Endothelial cell of umbilical vein (primary cell): Measurements from ENCODE around the gene VIM. TPM values are rescaled to one million over a fixed set of nuclear protein-coding genes. Genes with fewer than 3 reads are reported as not detected.

Experiments
- BruUV-seq: library from RNA; stranded (reverse); fragments of 400-500 nt; replicated peaks from 2 replicates; lab custom pipeline; 2021; lab: Mats Ljungman, UMichigan
- CTCF ChIA-PET: fragments of 300-600, 350-600 bp; sonication (Branson Sonifier 250); formaldehyde crosslinking; loops from one replicate; lab custom pipeline; 2021; ENCODE audit warnings: antibody characterized with exemption, inconsistent platforms; lab: Charles Lee
- POLR2A ChIA-PET: fragments of 300-600, 350-600 bp; sonication (Branson Sonifier 250); formaldehyde crosslinking; loops from one replicate; lab custom pipeline; 2021; ENCODE audit warnings: antibody characterized with exemption, inconsistent platforms; lab: Charles Lee
- DNase-seq: peaks from one replicate; pipeline ENCODE4 v3.0.0-alpha.2; 2011; ENCODE audit warnings: low read depth, low spot score
- FAIRE-seq: peaks from 2 replicates; lab custom pipeline; 2011; peaks lifted over from hg19 to GRCh38; lab: Jason Lieb, UNC
- H2AFZ ChIP-seq: 2 replicates; pipeline ENCODE4 v1.6.0; 2012; ENCODE audit warnings: low read depth, low read length, control low read depth, inconsistent platforms
- H3K27ac ChIP-seq: 2 replicates; pipeline ENCODE4 v1.5.1; 2011; ENCODE audit warnings: low read depth, mild to moderate bottlenecking, control low read depth, low read length, moderate library complexity; ENCODE audit not compliant: insufficient read depth
- H3K27me3 ChIP-seq, 2 experiments: 2 replicates each; pipeline versions ENCODE4 v1.6.0 to v1.6.1; 2011; ENCODE audit warnings: low read length in 2 of 2, mixed read lengths in 1 of 2; ENCODE audit not compliant: control insufficient read depth in 2 of 2, insufficient read depth in 2 of 2
- H3K36me3 ChIP-seq, 2 experiments: 2 replicates in 1 of 2; 3 replicates in 1 of 2; pipeline ENCODE4 v1.5.1; 2011; ENCODE audit warnings: low read length in 2 of 2, mild to moderate bottlenecking in 1 of 2, moderate library complexity in 1 of 2; ENCODE audit not compliant: control insufficient read depth in 2 of 2, insufficient read depth in 2 of 2; ENCODE audit errors: extremely low read depth in 1 of 2
- H3K4me1 ChIP-seq: 3 replicates; pipeline ENCODE4 v1.5.1; 2011; ENCODE audit warnings: mild to moderate bottlenecking, low read length; ENCODE audit not compliant: control insufficient read depth, insufficient read depth; ENCODE audit errors: extremely low read depth
- H3K4me2 ChIP-seq: 2 replicates; pipeline ENCODE4 v1.6.1; 2011; ENCODE audit warnings: low read length, control low read depth, mixed read lengths; ENCODE audit not compliant: insufficient read depth
- H3K4me3 ChIP-seq, 3 experiments: fragments of 200-600 bp in 1 of 3; sonication (generic), shearing (Covaris generic) in 1 of 3; replicated peaks in 1 of 3; 2 replicates each; pipeline ENCODE4 v1.5.1; 2011 to 2016; ENCODE audit warnings: control low read depth in 3 of 3, low read length in 3 of 3, mild to moderate bottlenecking in 2 of 3, inconsistent platforms in 1 of 3, low read depth in 1 of 3, moderate library complexity in 1 of 3; ENCODE audit not compliant: insufficient read depth in 1 of 3
- H3K79me2 ChIP-seq: 2 replicates; pipeline ENCODE4 v1.6.0; 2012; ENCODE audit warnings: low read length, inconsistent platforms; ENCODE audit not compliant: control insufficient read depth, insufficient read depth
- H3K9ac ChIP-seq: replicated peaks from 2 replicates; pipeline ENCODE3; 2011; ENCODE audit warnings: low read length, control low read depth; ENCODE audit not compliant: insufficient read depth; ENCODE audit errors: extremely low read depth
- H3K9me1 ChIP-seq: replicated peaks from 3 replicates; pipeline ENCODE4 v1.6.0; 2011; ENCODE audit warnings: mild to moderate bottlenecking, low read length; ENCODE audit not compliant: control insufficient read depth, insufficient read depth; ENCODE audit errors: extremely low read depth
- H3K9me3 ChIP-seq: replicated peaks from 2 replicates; pipeline ENCODE4 v1.5.1; 2012; ENCODE audit warnings: low read length, inconsistent platforms; ENCODE audit not compliant: control insufficient read depth, insufficient read depth
- H4K20me1 ChIP-seq: replicated peaks from 2 replicates; pipeline ENCODE3; 2011; ENCODE audit warnings: mild to moderate bottlenecking, low read length; ENCODE audit not compliant: control insufficient read depth, insufficient read depth; ENCODE audit errors: extremely low read depth
- CTCF ChIP-seq, 2 donors: IDR thresholded peaks; 1 replicate in 1 of 2; 2 replicates in 1 of 2; pipeline ENCODE4 v1.5.1; 2011; ENCODE audit warnings: low read length in 2 of 2, mild to moderate bottlenecking in 2 of 2, moderate library complexity in 2 of 2, control low read depth in 1 of 2, inconsistent platforms in 1 of 2, low read depth in 1 of 2; ENCODE audit not compliant: insufficient read depth in 1 of 2; ENCODE audit errors: extremely low read depth in 1 of 2
- EZH2 ChIP-seq: IDR thresholded peaks from 2 replicates; pipeline ENCODE4 v1.6.1; 2012; ENCODE audit warnings: borderline replicate concordance, low read depth, mild to moderate bottlenecking, moderate library complexity, low read length, inconsistent platforms; ENCODE audit not compliant: severe bottlenecking
- FOS ChIP-seq: IDR thresholded peaks from 2 replicates; pipeline ENCODE4 v1.6.1; 2011; ENCODE audit warnings: mild to moderate bottlenecking, low read length, moderate library complexity, borderline replicate concordance; ENCODE audit not compliant: insufficient read depth
- GATA2 ChIP-seq: IDR thresholded peaks from 2 replicates; pipeline ENCODE4 v1.7.0; 2011; ENCODE audit warnings: low read depth, mild to moderate bottlenecking, moderate library complexity, mixed read lengths, low read length; ENCODE audit not compliant: insufficient read length, insufficient read depth
- JUN ChIP-seq: IDR thresholded peaks from 2 replicates; pipeline ENCODE4 v1.6.1; 2011; ENCODE audit warnings: borderline replicate concordance, low read depth; ENCODE audit not compliant: insufficient read length, insufficient read depth
- MYC ChIP-seq: IDR thresholded peaks from one replicate; pipeline ENCODE4 v1.6.1; 2011; ENCODE audit warnings: mild to moderate bottlenecking, low read depth, low read length
- POLR2A ChIP-seq: IDR thresholded peaks from 2 replicates; pipeline ENCODE4 v1.6.1; 2012; ENCODE audit warnings: low read depth, mild to moderate bottlenecking, control low read depth, low read length
- POLR2AphosphoS5 ChIP-seq: IDR thresholded peaks from 2 replicates; pipeline ENCODE4 v1.6.1; 2012; ENCODE audit warnings: low read depth, mild to moderate bottlenecking, control low read depth, low read length, moderate library complexity; ENCODE audit not compliant: insufficient read depth
- dilution Hi-C: fragments of 300-500 bp; cut with MboI; formaldehyde crosslinking; loops from one replicate; pipeline ENCODE4 v1.15.0; 2019; ENCODE audit warnings: low sequenced_read_pairs; ENCODE audit not compliant: extremely low pct_ligation_motif_present
- intact Hi-C: fragments of 100-400 bp; cut with micrococcal nuclease; formaldehyde crosslinking; loops from one replicate; pipeline ENCODE4 v1.10.0; 2022
- polyA plus RNA-seq, 4 experiments: library from polyadenylated mRNA; depleted of rRNA in 3 of 4; stranded (reverse) in 3 of 4; unstranded in 1 of 4; fragments of >200 nt; gene quantifications; 2 replicates each; pipeline versions ENCODE4 v1.2.1 to v1.2.3, GENCODE V29; 2011 to 2012; ENCODE audit warnings: missing spikeins in 1 of 4
- total RNA-seq: library from RNA; stranded (reverse); gene quantifications from 2 replicates; pipeline ENCODE4 v1.2.3, GENCODE V29; 2021
- TF ChIP-seq, protein P1 (sequence below): IDR thresholded peaks from 2 replicates; pipeline ENCODE4 v1.6.1; 2011; ENCODE audit not compliant: insufficient read depth, insufficient read length

The VIM gene
- total and polyA plus RNA-seq, 2 donors (not counting 3 experiments of a cell fraction or from before 2014, with no cell fraction given) = 5,699 to 5,781 TPM

DNA sequence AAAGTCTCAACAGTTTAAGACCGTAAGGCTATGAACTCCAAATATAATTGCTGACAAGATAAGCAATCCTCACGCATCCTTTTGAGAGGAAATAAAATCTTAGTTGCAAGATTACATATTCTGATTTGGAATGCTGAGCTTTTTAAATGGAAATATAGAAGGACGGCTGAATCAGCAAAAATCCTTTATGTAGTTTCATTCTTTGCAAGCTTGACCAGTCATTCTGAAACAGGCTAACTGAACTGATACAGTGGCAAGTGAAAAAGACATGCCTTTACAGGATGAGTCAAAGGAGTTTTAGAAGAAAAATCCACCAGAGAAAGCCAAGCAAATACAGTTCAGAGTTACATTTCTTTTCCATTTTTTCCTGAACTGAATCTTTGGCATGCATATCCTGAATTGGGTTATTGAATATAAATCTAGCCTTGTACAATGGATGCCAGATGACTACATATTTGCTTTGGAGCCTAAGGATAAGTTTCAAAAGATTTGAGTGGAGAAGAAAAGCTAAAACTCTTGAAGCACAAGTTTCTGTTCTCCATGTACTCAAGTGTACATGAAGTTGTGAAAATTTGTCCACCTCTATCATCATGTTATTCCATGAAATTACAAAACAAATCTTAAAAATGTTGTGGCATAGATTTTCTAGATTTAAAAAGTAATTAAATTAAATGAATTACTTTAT, 4.4 kb downstream of the VIM start:
- no peaks in the 10 kb centered on the region for H3K9me1 ChIP-seq
- POLR2A ChIA-PET = interaction anchor here (0.6 to 1.6 kb wide), 5 partner anchors 125 to 266 kb away, joined by 3 read pairs; no protein-coding TSS in a partner anchor
- H3K4me3 ChIP-seq = peak overlapping the region; percentile 81 to 99 (median 87)
- dilution Hi-C loops = no loop called here
- no peaks in the 10 kb centered on the region for H3K27me3 ChIP-seq
- intact Hi-C loops = no loop called here
- no TSS peak for BruUV-seq
- peak overlapping the region; percentile 97 for H3K4me2 ChIP-seq
- TF ChIP-seq POLR2AphosphoS5 (peak; percentile 9), FOS (no peak)
- H3K4me1 ChIP-seq = peaks cover 42% of the 10 kb centered on the region
- H3K9ac ChIP-seq = peak overlapping the region; percentile 89
- CTCF ChIA-PET = interaction anchor here (0.7 to 5.8 kb wide), 4 partner anchors 16 to 387 kb away, joined by 3 to 35 read pairs (median 8); partner anchors contain the start of gene TRDMT1
- no peak overlapping the region for H2AFZ ChIP-seq
- peaks cover 62% of the 10 kb centered on the region for H3K79me2 ChIP-seq
- DNase-seq = peak; percentile 18
- H3K36me3 ChIP-seq = peaks cover 25 to 68% of the 10 kb centered on the region in 2 experiments
- FAIRE-seq = no peak
- H4K20me1 ChIP-seq = peaks cover 28% of the 10 kb centered on the region
- no peaks in the 10 kb centered on the region for H3K9me3 ChIP-seq
- H3K27ac ChIP-seq = peak overlapping the region; percentile 67

- dilution Hi-C loops = no loop called here
- Histone ChIP-seq H3K9ac (peak overlapping the region; percentile 89), H3K27ac (peak overlapping the region; percentile 67), H3K4me1 (peaks cover 36% of the 10 kb centered on the region), H3K9me3 (no peaks in the 10 kb centered on the region), H2AFZ (no peak overlapping the region), H3K27me3 (no peaks in the 10 kb centered on the region), H3K79me2 (peaks cover 62% of the 10 kb centered on the region), H3K4me2 (peak overlapping the region; percentile 97), H3K9me1 (no peaks in the 10 kb centered on the region), H3K36me3 (peaks cover 27 to 71% of the 10 kb centered on the region in 2 experiments), H3K4me3 (peak overlapping the region in 2 of 3 experiments; percentile 10 to 99), H4K20me1 (peaks cover 28% of the 10 kb centered on the region)
- TF ChIP-seq POLR2A (peak; percentile 74), GATA2 (no peak), JUN (no peak), CTCF (IDR thresholded peaks at IDR 0.05; ENCODE audit: extremely low read depth in 1 of 2, insufficient read depth in 1 of 2, low read depth in 1 of 2, low read length in 2 of 2) (no peak), EZH2 (no peak), POLR2AphosphoS5 (peak; percentile 53), FOS (no peak), MYC (no peak)
- TF ChIP-seq, protein P1, sequence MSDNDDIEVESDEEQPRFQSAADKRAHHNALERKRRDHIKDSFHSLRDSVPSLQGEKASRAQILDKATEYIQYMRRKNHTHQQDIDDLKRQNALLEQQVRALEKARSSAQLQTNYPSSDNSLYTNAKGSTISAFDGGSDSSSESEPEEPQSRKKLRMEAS = no peak
- DNase-seq (peak; percentile 60), FAIRE-seq (no peak)
- ChIA-PET CTCF (interaction anchor here (0.6 to 0.8 kb wide), 3 partner anchors 17 to 237 kb away, joined by 3 to 4 read pairs (median 3); no protein-coding TSS in a partner anchor), POLR2A (interaction anchor here (0.7 kb wide), 1 partner anchor 265 kb away, joined by 3 read pairs; no protein-coding TSS in a partner anchor)
- BruUV-seq = no TSS peak
- intact Hi-C loops = no loop called here
Measured at GRCh38 chr10:17233286-17233991, 5.4 kb downstream of the VIM start.
